Endothelial cell of umbilical vein (primary cell): ENCODE measurements around the gene ELOVL1. TPM values are rescaled to one million over a fixed set of nuclear protein-coding genes. Genes with fewer than 3 reads are reported as not detected.

Experiments used
- BruUV-seq: library from RNA; stranded (reverse); fragments of 400-500 nt; replicated peaks from 2 replicates; lab custom pipeline; 2021; lab: Mats Ljungman, UMichigan
- CTCF ChIA-PET: fragments of 300-600, 350-600 bp; sonication (Branson Sonifier 250); formaldehyde crosslinking; loops from one replicate; lab custom pipeline; 2021; ENCODE audit warnings: antibody characterized with exemption, inconsistent platforms; lab: Charles Lee
- POLR2A ChIA-PET: fragments of 300-600, 350-600 bp; sonication (Branson Sonifier 250); formaldehyde crosslinking; loops from one replicate; lab custom pipeline; 2021; ENCODE audit warnings: antibody characterized with exemption, inconsistent platforms; lab: Charles Lee
- DNase-seq: peaks from one replicate; pipeline ENCODE4 v3.0.0-alpha.2; 2011; ENCODE audit warnings: low read depth, low spot score
- FAIRE-seq: peaks from 2 replicates; lab custom pipeline; 2011; peaks lifted over from hg19 to GRCh38; lab: Jason Lieb, UNC
- H2AFZ ChIP-seq: 2 replicates; pipeline ENCODE4 v1.6.0; 2012; ENCODE audit warnings: low read depth, low read length, control low read depth, inconsistent platforms
- H3K27ac ChIP-seq: 2 replicates; pipeline ENCODE4 v1.5.1; 2011; ENCODE audit warnings: low read depth, mild to moderate bottlenecking, control low read depth, low read length, moderate library complexity; ENCODE audit not compliant: insufficient read depth
- H3K27me3 ChIP-seq, 2 experiments: 2 replicates each; pipeline versions ENCODE4 v1.6.0 to v1.6.1; 2011; ENCODE audit warnings: low read length in 2 of 2, mixed read lengths in 1 of 2; ENCODE audit not compliant: control insufficient read depth in 2 of 2, insufficient read depth in 2 of 2
- H3K36me3 ChIP-seq, 2 experiments: 2 replicates in 1 of 2; 3 replicates in 1 of 2; pipeline ENCODE4 v1.5.1; 2011; ENCODE audit warnings: low read length in 2 of 2, mild to moderate bottlenecking in 1 of 2, moderate library complexity in 1 of 2; ENCODE audit not compliant: control insufficient read depth in 2 of 2, insufficient read depth in 2 of 2; ENCODE audit errors: extremely low read depth in 1 of 2
- H3K4me1 ChIP-seq: 3 replicates; pipeline ENCODE4 v1.5.1; 2011; ENCODE audit warnings: mild to moderate bottlenecking, low read length; ENCODE audit not compliant: control insufficient read depth, insufficient read depth; ENCODE audit errors: extremely low read depth
- H3K4me2 ChIP-seq: 2 replicates; pipeline ENCODE4 v1.6.1; 2011; ENCODE audit warnings: low read length, control low read depth, mixed read lengths; ENCODE audit not compliant: insufficient read depth
- H3K4me3 ChIP-seq, 3 experiments: fragments of 200-600 bp in 1 of 3; sonication (generic), shearing (Covaris generic) in 1 of 3; replicated peaks in 1 of 3; 2 replicates each; pipeline ENCODE4 v1.5.1; 2011 to 2016; ENCODE audit warnings: control low read depth in 3 of 3, low read length in 3 of 3, mild to moderate bottlenecking in 2 of 3, inconsistent platforms in 1 of 3, low read depth in 1 of 3, moderate library complexity in 1 of 3; ENCODE audit not compliant: insufficient read depth in 1 of 3
- H3K79me2 ChIP-seq: 2 replicates; pipeline ENCODE4 v1.6.0; 2012; ENCODE audit warnings: low read length, inconsistent platforms; ENCODE audit not compliant: control insufficient read depth, insufficient read depth
- H3K9ac ChIP-seq: replicated peaks from 2 replicates; pipeline ENCODE3; 2011; ENCODE audit warnings: low read length, control low read depth; ENCODE audit not compliant: insufficient read depth; ENCODE audit errors: extremely low read depth
- H3K9me1 ChIP-seq: replicated peaks from 3 replicates; pipeline ENCODE4 v1.6.0; 2011; ENCODE audit warnings: mild to moderate bottlenecking, low read length; ENCODE audit not compliant: control insufficient read depth, insufficient read depth; ENCODE audit errors: extremely low read depth
- H3K9me3 ChIP-seq: replicated peaks from 2 replicates; pipeline ENCODE4 v1.5.1; 2012; ENCODE audit warnings: low read length, inconsistent platforms; ENCODE audit not compliant: control insufficient read depth, insufficient read depth
- H4K20me1 ChIP-seq: replicated peaks from 2 replicates; pipeline ENCODE3; 2011; ENCODE audit warnings: mild to moderate bottlenecking, low read length; ENCODE audit not compliant: control insufficient read depth, insufficient read depth; ENCODE audit errors: extremely low read depth
- CTCF ChIP-seq, 2 donors: IDR thresholded peaks; 1 replicate in 1 of 2; 2 replicates in 1 of 2; pipeline ENCODE4 v1.5.1; 2011; ENCODE audit warnings: low read length in 2 of 2, mild to moderate bottlenecking in 2 of 2, moderate library complexity in 2 of 2, control low read depth in 1 of 2, inconsistent platforms in 1 of 2, low read depth in 1 of 2; ENCODE audit not compliant: insufficient read depth in 1 of 2; ENCODE audit errors: extremely low read depth in 1 of 2
- EZH2 ChIP-seq: IDR thresholded peaks from 2 replicates; pipeline ENCODE4 v1.6.1; 2012; ENCODE audit warnings: borderline replicate concordance, low read depth, mild to moderate bottlenecking, moderate library complexity, low read length, inconsistent platforms; ENCODE audit not compliant: severe bottlenecking
- FOS ChIP-seq: IDR thresholded peaks from 2 replicates; pipeline ENCODE4 v1.6.1; 2011; ENCODE audit warnings: mild to moderate bottlenecking, low read length, moderate library complexity, borderline replicate concordance; ENCODE audit not compliant: insufficient read depth
- GATA2 ChIP-seq: IDR thresholded peaks from 2 replicates; pipeline ENCODE4 v1.7.0; 2011; ENCODE audit warnings: low read depth, mild to moderate bottlenecking, moderate library complexity, mixed read lengths, low read length; ENCODE audit not compliant: insufficient read length, insufficient read depth
- JUN ChIP-seq: IDR thresholded peaks from 2 replicates; pipeline ENCODE4 v1.6.1; 2011; ENCODE audit warnings: borderline replicate concordance, low read depth; ENCODE audit not compliant: insufficient read length, insufficient read depth
- MAX ChIP-seq: IDR thresholded peaks from 2 replicates; pipeline ENCODE4 v1.6.1; 2011; ENCODE audit not compliant: insufficient read depth, insufficient read length
- MYC ChIP-seq: IDR thresholded peaks from one replicate; pipeline ENCODE4 v1.6.1; 2011; ENCODE audit warnings: mild to moderate bottlenecking, low read depth, low read length
- POLR2A ChIP-seq: IDR thresholded peaks from 2 replicates; pipeline ENCODE4 v1.6.1; 2012; ENCODE audit warnings: low read depth, mild to moderate bottlenecking, control low read depth, low read length
- POLR2AphosphoS5 ChIP-seq: IDR thresholded peaks from 2 replicates; pipeline ENCODE4 v1.6.1; 2012; ENCODE audit warnings: low read depth, mild to moderate bottlenecking, control low read depth, low read length, moderate library complexity; ENCODE audit not compliant: insufficient read depth
- dilution Hi-C: fragments of 300-500 bp; cut with MboI; formaldehyde crosslinking; loops from one replicate; pipeline ENCODE4 v1.15.0; 2019; ENCODE audit warnings: low sequenced_read_pairs; ENCODE audit not compliant: extremely low pct_ligation_motif_present
- intact Hi-C: fragments of 100-400 bp; cut with micrococcal nuclease; formaldehyde crosslinking; loops from one replicate; pipeline ENCODE4 v1.10.0; 2022
- polyA plus RNA-seq, 4 experiments: library from polyadenylated mRNA; depleted of rRNA in 3 of 4; stranded (reverse) in 3 of 4; unstranded in 1 of 4; fragments of >200 nt; gene quantifications; 2 replicates each; pipeline versions ENCODE4 v1.2.1 to v1.2.3, GENCODE V29; 2011 to 2012; ENCODE audit warnings: missing spikeins in 1 of 4
- total RNA-seq: library from RNA; stranded (reverse); gene quantifications from 2 replicates; pipeline ENCODE4 v1.2.3, GENCODE V29; 2021

ELOVL1 gene
- total and polyA plus RNA-seq, 2 donors (not counting 3 experiments of a cell fraction or from before 2014, with no cell fraction given) = 134 to 303 TPM

- FAIRE-seq = no peak
- no peaks in the 10 kb centered on the region for H3K27me3 ChIP-seq
- POLR2A ChIA-PET = no interaction called here
- BruUV-seq = no TSS peak
- H3K4me3 ChIP-seq = no peak overlapping the region
- intact Hi-C loops (no loop called here), dilution Hi-C loops (no loop called here)
- no peaks in the 10 kb centered on the region for H3K9me3 ChIP-seq
- H4K20me1 ChIP-seq = no peaks in the 10 kb centered on the region
- CTCF ChIA-PET = interaction anchor here (1.0 to 3.7 kb wide), 2 partner anchors 16 to 171 kb away, joined by 3 to 14 read pairs; no protein-coding TSS in a partner anchor
- DNase-seq = no peak
- TF ChIP-seq MYC (no peak), MAX (no peak), POLR2A (no peak), POLR2AphosphoS5 (no peak), GATA2 (no peak), EZH2 (no peak), FOS (no peak)
- no peaks in the 10 kb centered on the region for H3K79me2 ChIP-seq
- peaks cover 0 to 2% of the 10 kb centered on the region in 2 experiments for H3K36me3 ChIP-seq
- no peaks in the 10 kb centered on the region for H3K9me1 ChIP-seq
- H2AFZ ChIP-seq = no peak overlapping the region
- H3K4me2 ChIP-seq = no peak overlapping the region
- no peak overlapping the region for H3K27ac ChIP-seq
- no peaks in the 10 kb centered on the region for H3K4me1 ChIP-seq
- no peak overlapping the region for H3K9ac ChIP-seq
Observed at GRCh38 chr1:43398227-43398626, 30.4 kb upstream of the ELOVL1 start.

- Histone ChIP-seq H3K9ac (no peak overlapping the region), H4K20me1 (no peaks in the 10 kb centered on the region), H3K4me3 (no peak overlapping the region), H3K79me2 (no peaks in the 10 kb centered on the region), H3K4me2 (no peak overlapping the region), H3K9me1 (no peaks in the 10 kb centered on the region), H2AFZ (no peak overlapping the region), H3K27ac (no peak overlapping the region), H3K4me1 (no peaks in the 10 kb centered on the region), H3K9me3 (no peaks in the 10 kb centered on the region), H3K27me3 (no peaks in the 10 kb centered on the region), H3K36me3 (peaks cover 0 to 2% of the 10 kb centered on the region in 2 experiments)
- FAIRE-seq = no peak
- ChIA-PET CTCF (interaction anchor here (1.1 kb wide), 1 partner anchor 19 kb away, joined by 7 read pairs; no protein-coding TSS in a partner anchor), POLR2A (no interaction called here)
- BruUV-seq = no TSS peak
- no peak for TF ChIP-seq CTCF (IDR thresholded peaks at IDR 0.05; ENCODE audit: extremely low read depth in 1 of 2, insufficient read depth in 1 of 2, low read depth in 1 of 2, low read length in 2 of 2)
- TF ChIP-seq POLR2AphosphoS5 = no peak
- TF ChIP-seq EZH2 = no peak
- TF ChIP-seq MAX = no peak
- TF ChIP-seq FOS = no peak
- TF ChIP-seq POLR2A = no peak
- TF ChIP-seq GATA2 = no peak
- no peak for TF ChIP-seq MYC
- no peak for TF ChIP-seq JUN
- DNase-seq = no peak
- intact Hi-C loops (no loop called here), dilution Hi-C loops (no loop called here)
Observed at GRCh38 chr1:43396059-43396458, 28.2 kb upstream of the ELOVL1 start.
